Transverse colon (tissue), 4 donors: ENCODE results near the gene LCORL.

Source experiments
- EP300 ChIP-seq: sonication (generic); formaldehyde crosslinking; IDR thresholded peaks from one replicate; pipeline ENCODE4 v1.6.1; 2017; ENCODE audit warnings: antibody characterized with exemption, low read depth
- POLR2A ChIP-seq: fragments of 450-650 bp; IDR thresholded peaks from one replicate; pipeline ENCODE4 v1.6.1; 2016; ENCODE audit warnings: antibody characterized with exemption, mild to moderate bottlenecking, moderate library complexity
- POLR2AphosphoS5 ChIP-seq, 3 donors: sonication (generic); formaldehyde crosslinking; IDR thresholded peaks; one replicate each; pipeline ENCODE4 v1.6.1; 2016; ENCODE audit warnings: antibody characterized with exemption in 3 of 3
- TF ChIP-seq, protein P1 (sequence below), 5 experiments: fragments of 200-600 bp in 3 of 5; fragments of 450-650 bp in 2 of 5; sonication (generic) in 3 of 5; IDR thresholded peaks; 1 replicate in 2 of 5; 2 replicates in 3 of 5; pipeline ENCODE4 v1.5.1; 2016 to 2017; ENCODE audit warnings: antibody characterized with exemption in 5 of 5, inconsistent platforms in 3 of 5, mild to moderate bottlenecking in 2 of 5, moderate library complexity in 1 of 5

DNA sequence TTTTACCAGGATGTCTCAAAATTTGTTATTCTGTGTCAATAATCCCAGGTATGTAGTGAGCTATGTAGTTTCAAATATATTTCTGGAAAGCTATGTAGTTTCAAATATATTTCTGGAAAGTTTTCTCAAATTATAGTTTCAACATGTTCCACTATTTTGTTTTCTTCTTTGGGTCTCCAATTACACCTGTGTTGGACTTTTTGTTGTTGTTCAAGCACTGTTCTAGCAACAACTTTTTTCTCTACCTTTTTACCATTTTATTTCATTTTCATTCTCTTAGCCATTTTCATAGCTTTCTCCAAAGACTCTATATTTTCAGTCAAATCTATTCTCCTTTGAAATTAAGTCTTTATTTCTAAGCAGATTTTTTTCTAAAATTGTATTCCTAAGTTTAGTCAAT is 88.4 kb downstream of the LCORL start:
- TF ChIP-seq, protein P1, sequence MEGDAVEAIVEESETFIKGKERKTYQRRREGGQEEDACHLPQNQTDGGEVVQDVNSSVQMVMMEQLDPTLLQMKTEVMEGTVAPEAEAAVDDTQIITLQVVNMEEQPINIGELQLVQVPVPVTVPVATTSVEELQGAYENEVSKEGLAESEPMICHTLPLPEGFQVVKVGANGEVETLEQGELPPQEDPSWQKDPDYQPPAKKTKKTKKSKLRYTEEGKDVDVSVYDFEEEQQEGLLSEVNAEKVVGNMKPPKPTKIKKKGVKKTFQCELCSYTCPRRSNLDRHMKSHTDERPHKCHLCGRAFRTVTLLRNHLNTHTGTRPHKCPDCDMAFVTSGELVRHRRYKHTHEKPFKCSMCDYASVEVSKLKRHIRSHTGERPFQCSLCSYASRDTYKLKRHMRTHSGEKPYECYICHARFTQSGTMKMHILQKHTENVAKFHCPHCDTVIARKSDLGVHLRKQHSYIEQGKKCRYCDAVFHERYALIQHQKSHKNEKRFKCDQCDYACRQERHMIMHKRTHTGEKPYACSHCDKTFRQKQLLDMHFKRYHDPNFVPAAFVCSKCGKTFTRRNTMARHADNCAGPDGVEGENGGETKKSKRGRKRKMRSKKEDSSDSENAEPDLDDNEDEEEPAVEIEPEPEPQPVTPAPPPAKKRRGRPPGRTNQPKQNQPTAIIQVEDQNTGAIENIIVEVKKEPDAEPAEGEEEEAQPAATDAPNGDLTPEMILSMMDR (IDR thresholded peaks at IDR 0.05), result no peak
- no peak for TF ChIP-seq POLR2A
- no peak for TF ChIP-seq POLR2AphosphoS5 (IDR thresholded peaks at IDR 0.05)
- TF ChIP-seq EP300, result no peak
